ENCODE results near the gene PRRG2. TPM values are rescaled to one million over a fixed set of nuclear protein-coding genes. Genes with fewer than 3 reads are reported as not detected.
A peak's percentile ranks its signal among the peaks of the same experiment; 100 is the strongest.

The PRRG2 gene
- total and polyA plus RNA-seq, 10 of the 15 experiments (the other 5 are each of a cell fraction or from before 2014, with no cell fraction given) = 0.09 to 2.1 (median 0.86) TPM

GRCh38 chr19:49590071-49590970 is 9.2 kb downstream of the PRRG2 start (continued):
- TF ChIP-seq ZNF592 (IDR thresholded peaks at IDR 0.05) = no peak
- 0 out of 2 replicates have a peak, but pooled peaks have one; percentile 40 for TF ChIP-seq RB1 (IDR thresholded peaks at IDR 0.05; ENCODE audit: borderline replicate concordance)
- no peak for TF ChIP-seq KDM1A (IDR thresholded peaks at IDR 0.05; ENCODE audit: borderline replicate concordance)
- TF ChIP-seq TCF3 (IDR thresholded peaks at IDR 0.05; ENCODE audit: borderline replicate concordance, insufficient read depth, low read depth, low read length) = no peak
- peak; percentile 40 for TF ChIP-seq ZNF687 (IDR thresholded peaks at IDR 0.05)
- TF ChIP-seq POU2F2 (IDR thresholded peaks at IDR 0.05; ENCODE audit: borderline replicate concordance, low read depth, low read length) = 0 out of 3 replicates have a peak, but pooled peaks have one; percentile 45
- TF ChIP-seq HSF1 (IDR thresholded peaks at IDR 0.05; ENCODE audit: low read depth, low read length) = no peak
- TF ChIP-seq PAX5 (IDR thresholded peaks at IDR 0.05; ENCODE audit: borderline replicate concordance, low read depth, low read length) = no peak
- TF ChIP-seq CTCF (IDR thresholded peaks at IDR 0.05 in 2 of 3, conservative IDR thresholded peaks at IDR 0.05 in 1 of 3; ENCODE audit: control insufficient read depth in 2 of 3, extremely low read depth in 1 of 3, insufficient read depth in 1 of 3, low read depth in 3 of 3, low read length in 3 of 3) = 0 out of 6 replicates have a peak, but pooled peaks of 1 of the 3 experiments have one; percentile 2
- peak; percentile 69; the same call in 1 of the 2 replicates for TF ChIP-seq CBFB (IDR thresholded peaks at IDR 0.05; ENCODE audit: low read depth)
- no peak for TF ChIP-seq RCOR1 (conservative IDR thresholded peaks at IDR 0.05; ENCODE audit: low read depth, low read length)
- no peak for TF ChIP-seq JUNB (IDR thresholded peaks at IDR 0.05)
- peak; percentile 70 for TF ChIP-seq LARP7 (IDR thresholded peaks at IDR 0.05)
- TF ChIP-seq EED (IDR thresholded peaks at IDR 0.05; ENCODE audit: low read depth) = 0 out of 2 replicates have a peak, but pooled peaks have one; percentile 34
- TF ChIP-seq ZNF207 (IDR thresholded peaks at IDR 0.05; ENCODE audit: borderline replicate concordance) = peak; percentile 63; the same call in 1 of the 2 replicates
- TF ChIP-seq CHD2 (IDR thresholded peaks at IDR 0.05; ENCODE audit: borderline replicate concordance, low read depth, low read length) = no peak
